Measurements from ENCODE around the gene AP5S1. TPM values are rescaled to one million over a fixed set of nuclear protein-coding genes. Genes with fewer than 3 reads are reported as not detected.

The AP5S1 gene
- total and polyA plus RNA-seq, 2 of the 13 experiments (the other 11 are each of a cell fraction or from before 2014, with no cell fraction given), result 7.9 to 23.2 TPM

GRCh38 chr20:3785240-3786125 is 34.9 kb upstream of the AP5S1 start (continued):
- TF ChIP-seq ZNF780A (CRISPR knock-in tag; IDR thresholded peaks at IDR 0.05), result no peak
- TF ChIP-seq SRY (CRISPR knock-in tag; IDR thresholded peaks at IDR 0.05), result no peak
- no peak for TF ChIP-seq ZNF451 (CRISPR knock-in tag; IDR thresholded peaks at IDR 0.05)
- TF ChIP-seq ZNF703 (CRISPR knock-in tag; IDR thresholded peaks at IDR 0.05; ENCODE audit: borderline replicate concordance), result no peak
- no peak for TF ChIP-seq NFATC3 (CRISPR knock-in tag; IDR thresholded peaks at IDR 0.05)
- TF ChIP-seq ZNF773 (CRISPR knock-in tag; IDR thresholded peaks at IDR 0.05; ENCODE audit: borderline replicate concordance), result no peak
- no peak for TF ChIP-seq ZNF225 (CRISPR knock-in tag; IDR thresholded peaks at IDR 0.05)
- no peak for TF ChIP-seq TERF1 (CRISPR knock-in tag; IDR thresholded peaks at IDR 0.05)
- TF ChIP-seq NFIB (CRISPR knock-in tag; IDR thresholded peaks at IDR 0.05; ENCODE audit: borderline replicate concordance), result no peak
- TF ChIP-seq ZBTB7B (CRISPR knock-in tag; IDR thresholded peaks at IDR 0.05), result no peak
- TF ChIP-seq FOXA1 (IDR thresholded peaks at IDR 0.05), result no peak
- TF ChIP-seq FOXA1 (CRISPR knock-in tag; IDR thresholded peaks at IDR 0.05), result no peak
- TF ChIP-seq THAP7 (CRISPR knock-in tag; IDR thresholded peaks at IDR 0.05), result no peak
- TF ChIP-seq NFYB (CRISPR knock-in tag; IDR thresholded peaks at IDR 0.05), result no peak
- TF ChIP-seq GFI1 (CRISPR knock-in tag; IDR thresholded peaks at IDR 0.05; ENCODE audit: borderline replicate concordance), result no peak
- peak; percentile 80 for TF ChIP-seq ZFX (CRISPR knock-in tag; IDR thresholded peaks at IDR 0.05; ENCODE audit: low read depth)
- no peak for TF ChIP-seq SIX4 (CRISPR knock-in tag; IDR thresholded peaks at IDR 0.05)
- 0 out of 2 replicates have a peak, but pooled peaks have one; percentile 87 for TF ChIP-seq ZNF484 (CRISPR knock-in tag; IDR thresholded peaks at IDR 0.05; ENCODE audit: borderline replicate concordance, low read depth)
- TF ChIP-seq MBNL3 (CRISPR knock-in tag; conservative IDR thresholded peaks at IDR 0.05), result no peak
- no peak for TF ChIP-seq ZNF629 (CRISPR knock-in tag; conservative IDR thresholded peaks at IDR 0.05)
- no peak for TF ChIP-seq SMYD3 (CRISPR knock-in tag; IDR thresholded peaks at IDR 0.05)
- TF ChIP-seq BRF2 (CRISPR knock-in tag; IDR thresholded peaks at IDR 0.05), result no peak
- no peak for TF ChIP-seq HNF1B (CRISPR knock-in tag; IDR thresholded peaks at IDR 0.05)
- TF ChIP-seq ZNF101 (CRISPR knock-in tag; IDR thresholded peaks at IDR 0.05; ENCODE audit: borderline replicate concordance, low read depth), result no peak
- no peak for TF ChIP-seq GATA4 (IDR thresholded peaks at IDR 0.05; ENCODE audit: borderline replicate concordance, low read depth)
- TF ChIP-seq MAF1 (CRISPR knock-in tag; IDR thresholded peaks at IDR 0.05; ENCODE audit: borderline replicate concordance), result no peak
- no peak for TF ChIP-seq SKI (IDR thresholded peaks at IDR 0.05; ENCODE audit: partially characterized antibody)
- TF ChIP-seq RCOR2 (CRISPR knock-in tag; IDR thresholded peaks at IDR 0.05), result no peak

Data from HepG2 (cell line).